SK-N-SH (cell line): Measurements from ENCODE around the gene POC5. TPM values are rescaled to one million over a fixed set of nuclear protein-coding genes. Genes with fewer than 3 reads are reported as not detected.

Source experiments
- CTCF ChIA-PET: fragments of 300-600, 350-600 bp; formaldehyde crosslinking; extraction: SDS; loops from one replicate; lab custom pipeline; 2021; lab: Yijun Ruan, JAX
- POLR2A ChIA-PET: fragments of 350-600 bp; sonication (Branson Sonifier 250); formaldehyde crosslinking; extraction: SDS; loops from one replicate; lab custom pipeline; 2020; ENCODE audit warnings: antibody characterized with exemption, inconsistent platforms; lab: Yijun Ruan, JAX
- DNase-seq: peaks from one replicate; pipeline ENCODE4 v3.0.0; 2012
- H2AFZ ChIP-seq: fragments of 200-600 bp; sonication (generic); 2 replicates; pipeline ENCODE4 v1.8.1; 2016; ENCODE audit warnings: antibody characterized with exemption, mild to moderate bottlenecking, low read depth
- H3F3A ChIP-seq: fragments of 200-600 bp; sonication (generic); replicated peaks from 2 replicates; pipeline ENCODE3; 2016; ENCODE audit warnings: antibody characterized with exemption, mild to moderate bottlenecking; ENCODE audit not compliant: insufficient read depth
- H3K27ac ChIP-seq, 2 experiments: fragments of 200-500 bp in 1 of 2; fragments of 200-600 bp in 1 of 2; sonication (Bioruptor generic) in 1 of 2; sonication (generic), shearing (Covaris generic) in 1 of 2; 2 replicates each; pipeline versions ENCODE4 v1.5.1 to v1.6.1; 2014 to 2016; ENCODE audit warnings: low read depth in 2 of 2, inconsistent platforms in 1 of 2, low read length in 1 of 2, mild to moderate bottlenecking in 1 of 2, mixed read lengths in 1 of 2
- H3K27me3 ChIP-seq: fragments of 200-600 bp; sonication (generic), shearing (Covaris generic); 2 replicates; pipeline ENCODE4 v1.6.1; 2016; ENCODE audit warnings: mixed run types; ENCODE audit not compliant: insufficient read depth
- H3K36me3 ChIP-seq, 2 experiments: fragments of 200-500 bp in 1 of 2; fragments of 200-600 bp in 1 of 2; sonication (Bioruptor generic) in 1 of 2; sonication (generic) in 1 of 2; replicated peaks in 1 of 2; 2 replicates each; pipeline versions ENCODE3 to v1.5.1; 2014 to 2016; ENCODE audit warnings: low read length in 1 of 2, mild to moderate bottlenecking in 1 of 2; ENCODE audit not compliant: insufficient read depth in 2 of 2, control insufficient read depth in 1 of 2
- H3K4me1 ChIP-seq, 2 experiments: fragments of 200-500 bp in 1 of 2; fragments of 200-600 bp in 1 of 2; sonication (Bioruptor generic) in 1 of 2; sonication (generic), shearing (Covaris generic) in 1 of 2; 2 replicates each; pipeline versions ENCODE4 v1.5.1 to v1.6.1; 2014 to 2016; ENCODE audit warnings: low read depth in 1 of 2, low read length in 1 of 2, mixed run types in 1 of 2; ENCODE audit not compliant: insufficient read depth in 2 of 2, control insufficient read depth in 1 of 2
- H3K4me2 ChIP-seq: fragments of 200-600 bp; sonication (generic), shearing (Covaris generic); 2 replicates; pipeline ENCODE4 v1.6.1; 2017; ENCODE audit warnings: mixed run types
- H3K4me3 ChIP-seq, 2 experiments: fragments of 200-500 bp in 1 of 2; fragments of 200-600 bp in 1 of 2; sonication (Bioruptor generic) in 1 of 2; sonication (generic), shearing (Covaris generic) in 1 of 2; 2 replicates each; pipeline versions ENCODE4 v1.5.1 to v1.8.1; 2014 to 2016; ENCODE audit warnings: low read depth in 2 of 2, inconsistent platforms in 1 of 2, low read length in 1 of 2, mild to moderate bottlenecking in 1 of 2, mixed read lengths in 1 of 2, moderate library complexity in 1 of 2
- H3K79me2 ChIP-seq: fragments of 200-600 bp; sonication (generic); 2 replicates; pipeline ENCODE4 v1.8.1; 2017; ENCODE audit warnings: mild to moderate bottlenecking; ENCODE audit not compliant: insufficient read depth
- H3K9ac ChIP-seq: fragments of 200-600 bp; sonication (generic); 2 replicates; pipeline ENCODE4 v1.6.1; 2017; ENCODE audit warnings: mixed run types
- H3K9me2 ChIP-seq: fragments of 200-600 bp; sonication (generic); 2 replicates; pipeline ENCODE4 v1.6.1; 2017; ENCODE audit warnings: mixed run types
- H3K9me3 ChIP-seq: fragments of 200-600 bp; sonication (generic); 2 replicates; pipeline ENCODE4 v1.6.1; 2017; ENCODE audit warnings: mixed run types, mild to moderate bottlenecking, moderate library complexity
- H4K20me1 ChIP-seq: fragments of 200-600 bp; sonication (generic); 2 replicates; pipeline ENCODE4 v1.6.1; 2017; ENCODE audit warnings: mild to moderate bottlenecking, mixed run types; ENCODE audit not compliant: insufficient read depth
- CHD2 ChIP-seq: fragments of 150-350 bp; IDR thresholded peaks from 2 replicates; pipeline ENCODE4 v1.6.1; 2018; ENCODE audit warnings: low read length; ENCODE audit not compliant: partially characterized antibody
- CTCF ChIP-seq: fragments of 200-600 bp; sonication (generic); IDR thresholded peaks from 2 replicates; pipeline ENCODE4 v1.6.1; 2017; ENCODE audit warnings: antibody characterized with exemption, mild to moderate bottlenecking, moderate library complexity
- ELF1 ChIP-seq: IDR thresholded peaks from 2 replicates; pipeline ENCODE4 v1.4.0; 2012
- GABPA ChIP-seq: IDR thresholded peaks from 2 replicates; pipeline ENCODE4 v1.4.0; 2012; ENCODE audit warnings: low read depth, mild to moderate bottlenecking
- JUND ChIP-seq: IDR thresholded peaks from 2 replicates; pipeline ENCODE4 v1.4.0; 2012
- MAX ChIP-seq: IDR thresholded peaks from 2 replicates; pipeline ENCODE4 v1.4.0; 2012; ENCODE audit warnings: low read depth
- MXI1 ChIP-seq: IDR thresholded peaks from 2 replicates; pipeline ENCODE4 v1.6.1; 2012; ENCODE audit warnings: mild to moderate bottlenecking, low read depth, low read length, improper control_type of control experiment
- POLR2AphosphoS5 ChIP-seq: IDR thresholded peaks from 2 replicates; pipeline ENCODE4 v1.6.1; 2012; ENCODE audit warnings: low read depth, low read length
- RCOR1 ChIP-seq: fragments of 150-350 bp; IDR thresholded peaks from 2 replicates; pipeline ENCODE4 v1.6.1; 2017; ENCODE audit warnings: antibody characterized with exemption, low read length
- REST ChIP-seq: IDR thresholded peaks from 2 replicates; pipeline ENCODE4 v1.6.1; 2012; ENCODE audit warnings: mild to moderate bottlenecking, low read depth, low read length, moderate library complexity
- TEAD4 ChIP-seq: IDR thresholded peaks from 2 replicates; pipeline ENCODE4 v1.4.0; 2012; ENCODE audit warnings: mild to moderate bottlenecking, borderline replicate concordance; ENCODE audit not compliant: insufficient read depth
- USF1 ChIP-seq: IDR thresholded peaks from 2 replicates; pipeline ENCODE4 v1.4.0; 2012; ENCODE audit warnings: low read depth, borderline replicate concordance
- ZBTB33 ChIP-seq: IDR thresholded peaks from 2 replicates; pipeline ENCODE4 v1.4.0; 2012; ENCODE audit warnings: low read depth, borderline replicate concordance
- WGBS: methylation state at CpG from one replicate; pipeline ENCODE4 v1.1.6; 2017; ENCODE audit warnings: low lambda C conversion rate; 5-methylcytosine and 5-hydroxymethylcytosine counted together
- polyA plus RNA-seq, 3 experiments: library from polyadenylated mRNA; depleted of rRNA; stranded (reverse); fragments of >200 nt; gene quantifications; 2 replicates each; pipeline ENCODE4 v1.2.3, GENCODE V29; 2012

POC5 gene
- polyA plus RNA-seq, 1 of the 3 experiments (the other 2 are of a cell fraction), result 15.9 TPM

GRCh38 chr5:75660678-75661465 lies 56.4 kb downstream of the POC5 start (continued):
- no peak for TF ChIP-seq POLR2AphosphoS5
- TF ChIP-seq ZBTB33, result no peak
- no peak for TF ChIP-seq MXI1
- no peak for TF ChIP-seq CHD2
- no peak for TF ChIP-seq REST
- TF ChIP-seq, all 33 proteins: peak for 0

- ChIA-PET CTCF (interaction anchor here (0.6 to 1.1 kb wide), 2 partner anchors 19 to 404 kb away, joined by 3 read pairs; no protein-coding TSS in a partner anchor), POLR2A (no interaction called here)
- Histone ChIP-seq H3K4me1 (peaks cover 0 to 32% of the 10 kb centered on the region in 2 experiments; a peak in 2 of 4 replicates), H3K9ac (no peak overlapping the region), H3K27ac (no peak overlapping the region), H3K9me2 (no peaks in the 10 kb centered on the region), H3K36me3 (no peaks in the 10 kb centered on the region), H2AFZ (no peak overlapping the region), H3K27me3 (no peaks in the 10 kb centered on the region), H3K9me3 (no peaks in the 10 kb centered on the region), H4K20me1 (no peaks in the 10 kb centered on the region), H3K4me2 (no peak overlapping the region), H3K4me3 (no peak overlapping the region), H3K79me2 (no peaks in the 10 kb centered on the region), H3F3A (no peaks in the 10 kb centered on the region)
- WGBS, result 86% methylated on average over 3 of the region's 3 CpGs
- DNase-seq, result no peak
- TF ChIP-seq ZBTB33 (no peak), GABPA (no peak), CTCF (no peak), RCOR1 (no peak), MXI1 (no peak), POLR2AphosphoS5 (no peak), JUND (no peak), TEAD4 (no peak), USF1 (no peak), MAX (no peak), CHD2 (no peak), ELF1 (no peak)
Observed at GRCh38 chr5:75659791-75660450, 57.3 kb downstream of the POC5 start.
